AG04450 (cell line): Measurements from ENCODE around the gene HBB. TPM values are rescaled to one million over a fixed set of nuclear protein-coding genes. Genes with fewer than 3 reads are reported as not detected.

ENCODE experiments used
- CTCF ChIA-PET: fragments of 300-600, 350-600 bp; formaldehyde crosslinking; extraction: SDS; loops from one replicate; lab custom pipeline; 2022; ENCODE audit warnings: antibody characterized with exemption, inconsistent platforms; lab: Charles Lee
- POLR2A ChIA-PET: fragments of 350-600 bp; formaldehyde crosslinking; extraction: SDS; loops from one replicate; lab custom pipeline; 2021; ENCODE audit warnings: antibody characterized with exemption, inconsistent platforms; lab: Yijun Ruan, JAX
- DNase-seq: peaks from one replicate; pipeline ENCODE4 v3.0.0-alpha.2; 2011; ENCODE audit warnings: low read depth, low spot score
- H3K27ac ChIP-seq: one replicate; pipeline ENCODE4 v1.5.1; 2012; ENCODE audit warnings: low read depth, low read length, control low read depth
- H3K27me3 ChIP-seq: one replicate; pipeline ENCODE4 v1.6.0; 2012; ENCODE audit warnings: low read length; ENCODE audit not compliant: control insufficient read depth, insufficient read depth
- H3K4me3 ChIP-seq: 2 replicates; pipeline ENCODE4 v1.5.1; 2011; ENCODE audit warnings: mild to moderate bottlenecking, low read depth, low read length, control low read depth
- H3K9me3 ChIP-seq: 2 replicates; pipeline ENCODE4 v1.5.1; 2012; ENCODE audit warnings: low read length; ENCODE audit not compliant: control insufficient read depth, insufficient read depth
- CTCF ChIP-seq: IDR thresholded peaks from 2 replicates; pipeline ENCODE4 v1.5.1; 2011; ENCODE audit warnings: low read depth, low read length, control low read depth, inconsistent platforms
- polyA plus RNA-seq: library from polyadenylated mRNA; depleted of rRNA; stranded (reverse); fragments of >200 nt; gene quantifications from 2 replicates; pipeline ENCODE4 v1.2.3, GENCODE V29; 2011; rRNA removed

Gene HBB
- polyA plus RNA-seq, 1 experiment = 0.26 TPM

- CTCF ChIA-PET = no interaction called here
- no peaks in the 10 kb centered on the region for H3K27me3 ChIP-seq
- POLR2A ChIA-PET = no interaction called here
- no peaks in the 10 kb centered on the region for H3K9me3 ChIP-seq
- no peak overlapping the region for H3K4me3 ChIP-seq
- no peak for TF ChIP-seq CTCF
- no peak overlapping the region for H3K27ac ChIP-seq
- DNase-seq = no peak
These were observed 34.1 kb downstream of the HBB start for GRCh38 chr11:5192738-5193137.

- DNase-seq = no peak
- H3K27ac ChIP-seq = no peak overlapping the region
- peaks cover 2% of the 10 kb centered on the region for H3K27me3 ChIP-seq
- no peaks in the 10 kb centered on the region for H3K9me3 ChIP-seq
- TF ChIP-seq CTCF = no peak
- CTCF ChIA-PET = no interaction called here
- POLR2A ChIA-PET = no interaction called here
- no peak overlapping the region for H3K4me3 ChIP-seq
These were observed 38.7 kb downstream of the HBB start for GRCh38 chr11:5188201-5188600.

GRCh38 chr11:5178046-5178837 lies 48.6 kb downstream of the HBB start:
- Histone ChIP-seq H3K27me3 (no peaks in the 10 kb centered on the region), H3K27ac (no peak overlapping the region), H3K9me3 (no peaks in the 10 kb centered on the region), H3K4me3 (no peak overlapping the region)
- no peak for TF ChIP-seq CTCF
- ChIA-PET POLR2A (no interaction called here), CTCF (no interaction called here)
- DNase-seq = no peak

Other genes starting within 250 kb of the HBB start
- not detected in 2 replicates for gene OR51L1, start 232.2 kb downstream of the HBB start, polyA plus RNA-seq
- gene OR52J3, start 180.5 kb downstream of the HBB start, polyA plus RNA-seq = not detected in 2 replicates
- gene OR52E2, start 167.4 kb downstream of the HBB start, polyA plus RNA-seq = not detected in 2 replicates
- gene OR52E1, start 157.5 kb downstream of the HBB start, polyA plus RNA-seq = not detected in 2 replicates
- gene OR52A5, start 88.7 kb downstream of the HBB start, polyA plus RNA-seq = not detected in 2 replicates
- gene OR52A1, start 72.3 kb downstream of the HBB start, polyA plus RNA-seq = not detected in 2 replicates
- gene OR51V1, start 26.4 kb downstream of the HBB start, polyA plus RNA-seq = not detected in 2 replicates
- gene HBD, start 7.4 kb upstream of the HBB start, polyA plus RNA-seq = 42.2 and 59.0 TPM in 2 replicates
- 0.41 and 0.45 TPM in 2 replicates for gene HBG1, start 22.8 kb upstream of the HBB start, polyA plus RNA-seq
- 2.0 and 2.2 TPM in 2 replicates for gene HBG2, start 27.7 kb upstream of the HBB start, polyA plus RNA-seq
- 8.3 TPM in 2 replicates for gene HBE1, start 42.9 kb upstream of the HBB start, polyA plus RNA-seq
- 0.67 and 0.82 TPM in 2 replicates for gene OR51B4, start 74.9 kb upstream of the HBB start, polyA plus RNA-seq
- not detected in 2 replicates for gene OR51B2, start 97.2 kb upstream of the HBB start, polyA plus RNA-seq
- 0.56 and 0.84 TPM in 2 replicates for gene OR51B5, start 116.5 kb upstream of the HBB start, polyA plus RNA-seq
- not detected in 2 replicates for gene OR51B6, start 124.4 kb upstream of the HBB start, polyA plus RNA-seq
- gene OR51M1, start 156.7 kb upstream of the HBB start, polyA plus RNA-seq = 0.06 and 0.12 TPM in 2 replicates
- gene OR51Q1, start 195.0 kb upstream of the HBB start, polyA plus RNA-seq = not detected in 2 replicates
- not detected in 2 replicates for gene OR51I1, start 214.4 kb upstream of the HBB start, polyA plus RNA-seq
- gene OR51I2, start 222.3 kb upstream of the HBB start, polyA plus RNA-seq = not detected in 2 replicates